Activated T-cell treated with anti-CD3 and anti-CD28 coated beads for 48 hours (primary cell): Measurements from ENCODE around the gene AGAP5.

Source experiments
- DNase-seq: peaks from one replicate; pipeline ENCODE4 v3.0.0-alpha.2; 2020; ENCODE audit warnings: low read depth

The AGAP5 gene

DNA sequence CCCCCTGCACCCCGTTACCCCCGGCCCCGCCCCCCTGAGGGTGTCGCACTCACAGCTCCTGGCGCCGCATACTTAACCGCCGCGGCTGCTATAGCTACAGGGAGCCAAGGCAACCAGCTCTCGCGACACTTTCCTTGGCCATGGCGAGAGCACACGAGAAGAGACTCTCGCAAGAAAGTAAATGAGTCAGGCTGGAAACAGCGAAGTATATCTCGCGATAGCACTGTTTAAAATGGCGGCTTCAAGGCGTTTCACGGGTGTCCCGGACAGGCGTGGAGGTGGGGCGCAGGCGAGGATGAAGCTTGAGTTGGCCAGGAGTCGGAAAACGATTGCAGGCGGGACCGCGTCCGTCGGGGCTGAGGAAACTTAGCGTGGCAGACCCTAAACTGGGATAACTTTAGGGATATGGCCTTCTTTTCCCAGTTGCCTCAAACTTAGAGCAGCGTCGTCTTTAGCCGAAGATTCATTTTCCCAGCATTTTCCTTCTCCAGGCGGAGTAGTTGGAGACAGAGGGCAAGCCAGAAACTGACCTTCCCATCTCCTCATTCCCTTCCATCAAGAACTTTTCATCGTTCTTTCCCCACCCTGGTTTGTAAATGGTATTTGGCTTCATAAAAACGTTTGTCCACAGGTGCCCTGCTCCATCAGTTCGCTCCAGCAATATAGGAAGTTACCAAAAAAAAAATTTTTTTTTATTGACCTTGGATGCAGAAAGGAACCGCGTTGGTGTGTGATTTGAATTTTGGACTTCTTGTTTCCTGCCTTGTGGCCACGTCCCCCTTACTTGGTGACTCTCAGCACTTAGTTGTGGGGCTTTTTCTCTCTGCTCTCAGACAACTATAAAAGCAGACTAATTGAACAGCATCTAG lies 71.8 kb downstream of the AGAP5 start:
- peak; percentile 84 for DNase-seq

DNA sequence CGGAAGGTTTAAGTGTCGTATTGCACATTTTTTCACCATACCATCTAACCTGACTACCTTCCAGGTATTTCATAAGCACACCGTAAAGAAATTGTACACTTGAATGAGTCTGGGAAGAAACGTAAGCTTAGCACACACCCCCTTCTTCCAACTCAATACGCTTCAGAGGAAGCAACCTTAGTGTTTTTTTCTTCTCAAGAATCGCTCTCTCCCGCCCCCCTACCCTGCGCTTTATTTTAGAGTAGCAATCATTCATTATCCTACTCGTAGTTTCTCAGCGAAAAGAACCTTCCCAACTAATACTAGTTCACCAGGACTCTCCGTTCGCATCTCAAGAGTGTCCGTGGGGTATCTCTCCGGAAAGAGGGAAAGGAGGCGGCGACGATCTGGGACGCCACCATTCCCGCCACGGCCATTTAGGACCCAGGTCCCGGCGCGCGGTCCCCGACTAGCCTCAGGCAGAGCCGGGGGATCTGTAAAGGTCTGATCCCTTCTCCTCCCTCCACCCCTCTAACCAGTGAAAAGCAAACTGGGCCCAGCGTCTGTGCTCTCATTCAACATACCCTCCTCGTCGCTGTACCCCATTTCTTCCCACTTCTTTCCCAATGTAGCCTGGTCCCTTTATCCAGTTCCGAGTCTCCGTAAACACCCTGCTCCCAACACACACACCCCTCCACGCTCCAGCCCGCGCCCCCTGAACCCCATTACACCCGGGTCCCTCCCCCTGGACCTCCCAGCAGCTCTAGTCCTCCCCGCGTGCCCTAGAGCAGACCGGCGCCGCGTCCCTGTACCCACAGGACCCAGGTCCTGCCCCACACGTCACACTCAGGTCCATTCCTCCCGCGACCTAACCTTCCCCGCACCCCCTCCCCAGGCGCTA lies 72.7 kb downstream of the AGAP5 start:
- peak; percentile 6 for DNase-seq
